PC-3 (cell line): ENCODE data around the gene CACNA2D2.

Experiments used
- EZH2 ChIP-seq: fragments of 300-600 bp; sonication (generic); IDR thresholded peaks from one replicate; pipeline ENCODE4 v1.6.1; 2017; ENCODE audit warnings: antibody characterized with exemption, mild to moderate bottlenecking, low read length; ENCODE audit not compliant: unreplicated experiment
- TF ChIP-seq, protein P1 (sequence below): fragments of 300-600 bp; sonication (generic); conservative IDR thresholded peaks from 2 replicates; pipeline ENCODE4 v1.5.1; 2017; ENCODE audit warnings: antibody characterized with exemption, low read depth, mild to moderate bottlenecking, low read length

DNA sequence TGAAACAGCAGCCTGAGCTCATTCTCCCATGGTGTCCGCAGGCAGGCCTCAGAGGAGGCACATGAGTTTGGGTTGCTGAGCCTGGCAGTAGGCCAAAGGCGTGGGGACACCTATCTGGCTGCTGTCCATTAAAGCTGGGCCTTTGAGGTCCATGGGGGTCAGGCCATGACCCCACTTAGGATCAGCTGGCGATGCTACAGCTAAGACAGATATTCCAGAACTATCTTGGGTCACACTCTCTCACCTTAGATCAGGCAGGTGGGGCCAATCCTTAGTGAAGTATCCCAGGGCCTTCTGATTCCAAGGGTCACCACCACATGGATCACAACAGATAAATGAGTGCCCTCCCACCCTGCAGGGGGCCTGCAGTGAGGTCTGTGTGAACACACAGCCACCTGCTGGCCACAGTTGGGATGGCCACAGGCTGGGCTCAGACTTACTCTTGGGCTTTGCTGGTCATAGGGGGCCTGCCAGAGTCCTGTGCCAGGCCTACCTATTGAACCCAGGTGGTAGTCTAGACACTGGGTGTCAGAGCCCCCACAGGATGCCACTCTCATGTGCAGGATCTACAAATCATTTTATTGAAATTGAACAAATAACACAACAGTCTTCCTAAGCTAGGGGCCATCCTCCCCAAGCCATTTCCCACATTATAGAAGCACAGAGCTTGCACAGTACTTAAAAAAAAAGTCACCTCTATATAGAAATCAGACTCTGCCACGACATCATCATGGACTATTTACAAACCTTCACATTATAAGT lies 178.9 kb downstream of the CACNA2D2 start:
- TF ChIP-seq, protein P1, sequence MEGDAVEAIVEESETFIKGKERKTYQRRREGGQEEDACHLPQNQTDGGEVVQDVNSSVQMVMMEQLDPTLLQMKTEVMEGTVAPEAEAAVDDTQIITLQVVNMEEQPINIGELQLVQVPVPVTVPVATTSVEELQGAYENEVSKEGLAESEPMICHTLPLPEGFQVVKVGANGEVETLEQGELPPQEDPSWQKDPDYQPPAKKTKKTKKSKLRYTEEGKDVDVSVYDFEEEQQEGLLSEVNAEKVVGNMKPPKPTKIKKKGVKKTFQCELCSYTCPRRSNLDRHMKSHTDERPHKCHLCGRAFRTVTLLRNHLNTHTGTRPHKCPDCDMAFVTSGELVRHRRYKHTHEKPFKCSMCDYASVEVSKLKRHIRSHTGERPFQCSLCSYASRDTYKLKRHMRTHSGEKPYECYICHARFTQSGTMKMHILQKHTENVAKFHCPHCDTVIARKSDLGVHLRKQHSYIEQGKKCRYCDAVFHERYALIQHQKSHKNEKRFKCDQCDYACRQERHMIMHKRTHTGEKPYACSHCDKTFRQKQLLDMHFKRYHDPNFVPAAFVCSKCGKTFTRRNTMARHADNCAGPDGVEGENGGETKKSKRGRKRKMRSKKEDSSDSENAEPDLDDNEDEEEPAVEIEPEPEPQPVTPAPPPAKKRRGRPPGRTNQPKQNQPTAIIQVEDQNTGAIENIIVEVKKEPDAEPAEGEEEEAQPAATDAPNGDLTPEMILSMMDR = peak; percentile 96
- no peak for TF ChIP-seq EZH2
